H1 (cell line): ENCODE measurements around the gene OSR1. TPM values are rescaled to one million over a fixed set of nuclear protein-coding genes. Genes with fewer than 3 reads are reported as not detected.

Experiments used
- CTCF ChIA-PET: fragments of 300-600 bp; sonication (Branson Sonifier 250); formaldehyde crosslinking; loops from one replicate; lab custom pipeline; 2021; ENCODE audit not compliant: partially characterized antibody; lab: Charles Lee
- POLR2A ChIA-PET: fragments of 300-600 bp; sonication (Branson Sonifier 250); formaldehyde crosslinking; loops from one replicate; lab custom pipeline; 2021; ENCODE audit warnings: inconsistent platforms; ENCODE audit not compliant: partially characterized antibody; lab: Charles Lee
- DNase-seq, 2 experiments: peaks; one replicate each; pipeline versions ENCODE4 v3.0.0 to v3.0.0-alpha.2; 2010 to 2022; ENCODE audit warnings: low spot score in 2 of 2, low read depth in 1 of 2, mixed read lengths in 1 of 2
- FAIRE-seq: peaks from 2 replicates; lab custom pipeline; 2011; peaks lifted over from hg19 to GRCh38; lab: Jason Lieb, UNC
- H2AFZ ChIP-seq: 2 replicates; pipeline ENCODE4 v1.8.1; 2012; ENCODE audit warnings: low read length, inconsistent platforms
- H2AK5ac ChIP-seq: 2 replicates; pipeline ENCODE4 v1.6.1; 2013; ENCODE audit warnings: low read depth, low read length
- H2BK120ac ChIP-seq: replicated peaks from 2 replicates; pipeline ENCODE3; 2013; ENCODE audit warnings: low read depth, low read length, inconsistent platforms
- H2BK12ac ChIP-seq: 2 replicates; pipeline ENCODE4 v1.6.1; 2013; ENCODE audit warnings: low read depth, low read length
- H2BK15ac ChIP-seq: 2 replicates; pipeline ENCODE4 v1.6.1; 2013; ENCODE audit warnings: low read length
- H2BK20ac ChIP-seq: 2 replicates; pipeline ENCODE4 v1.6.1; 2013; ENCODE audit warnings: low read length
- H2BK5ac ChIP-seq: 2 replicates; pipeline ENCODE4 v1.6.1; 2013; ENCODE audit warnings: low read depth, low read length
- H3K14ac ChIP-seq: 2 replicates; pipeline ENCODE4 v1.6.1; 2013; ENCODE audit warnings: inconsistent platforms; ENCODE audit not compliant: insufficient read length
- H3K18ac ChIP-seq: 2 replicates; pipeline ENCODE4 v1.6.1; 2013; ENCODE audit warnings: low read length; ENCODE audit errors: extremely low read depth
- H3K23ac ChIP-seq: 2 replicates; pipeline ENCODE4 v1.6.1; 2013; ENCODE audit warnings: inconsistent platforms; ENCODE audit not compliant: insufficient read length
- H3K23me2 ChIP-seq: 2 replicates; pipeline ENCODE4 v1.6.1; 2013; ENCODE audit warnings: low read depth, low read length
- H3K27ac ChIP-seq: 2 replicates; pipeline ENCODE4 v1.6.1; 2011; ENCODE audit warnings: low read depth, low read length, inconsistent platforms
- H3K27me3 ChIP-seq, 4 experiments: replicated peaks in 1 of 4; 1 replicate in 1 of 4; 2 replicates in 3 of 4; pipeline versions ENCODE4 v1.6.1 to v1.8.1; 2011 to 2013; ENCODE audit warnings: low read length in 3 of 4, mild to moderate bottlenecking in 3 of 4, inconsistent platforms in 2 of 4, mixed read lengths in 2 of 4, moderate library complexity in 1 of 4; ENCODE audit not compliant: control insufficient read depth in 3 of 4, insufficient read depth in 3 of 4; ENCODE audit errors: extremely low read depth in 1 of 4
- H3K36me3 ChIP-seq, 4 experiments: 2 replicates each; pipeline versions ENCODE4 v1.6.1 to v1.8.1; 2011 to 2013; ENCODE audit warnings: mild to moderate bottlenecking in 4 of 4, low read length in 3 of 4, moderate library complexity in 2 of 4, control low read depth in 1 of 4, inconsistent platforms in 1 of 4; ENCODE audit not compliant: insufficient read depth in 4 of 4, control insufficient read depth in 2 of 4
- H3K4ac ChIP-seq: replicated peaks from 2 replicates; pipeline ENCODE3; 2013; ENCODE audit warnings: low read length, low read depth, mixed read lengths, inconsistent platforms; ENCODE audit not compliant: insufficient read length
- H3K4me1 ChIP-seq, 4 experiments: replicated peaks in 1 of 4; 1 replicate in 1 of 4; 2 replicates in 3 of 4; pipeline versions ENCODE4 v1.6.1 to v1.8.1; 2011 to 2013; ENCODE audit warnings: low read length in 3 of 4, inconsistent platforms in 2 of 4, mixed read lengths in 1 of 4; ENCODE audit not compliant: insufficient read depth in 4 of 4, control insufficient read depth in 3 of 4
- H3K4me2 ChIP-seq, 2 experiments: 2 replicates each; pipeline versions ENCODE4 v1.6.1 to v1.8.1; 2011 to 2013; ENCODE audit warnings: low read depth in 2 of 2, low read length in 2 of 2, control low read depth in 1 of 2, inconsistent platforms in 1 of 2, mild to moderate bottlenecking in 1 of 2; ENCODE audit not compliant: insufficient read depth in 1 of 2
- H3K4me3 ChIP-seq, 4 experiments: fragments of 200-600, 300-600 bp in 1 of 4; sonication (generic), shearing (Covaris generic), sonication (Bioruptor Twin) in 1 of 4; 2 replicates each; pipeline versions ENCODE4 v1.5.1 to v1.8.1; 2011 to 2016; ENCODE audit warnings: low read length in 4 of 4, low read depth in 3 of 4, control low read depth in 2 of 4, inconsistent platforms in 2 of 4, mild to moderate bottlenecking in 2 of 4, mixed read lengths in 1 of 4, moderate library complexity in 1 of 4; ENCODE audit not compliant: insufficient read depth in 2 of 4; ENCODE audit errors: extremely low read depth in 1 of 4
- H3K56ac ChIP-seq: replicated peaks from 2 replicates; pipeline ENCODE3; 2013; ENCODE audit warnings: low read depth, mild to moderate bottlenecking, mixed read lengths, low read length, inconsistent platforms; ENCODE audit not compliant: insufficient read length
- H3K79me1 ChIP-seq: 2 replicates; pipeline ENCODE4 v1.6.1; 2013; ENCODE audit warnings: low read depth, low read length, control low read depth
- H3K79me2 ChIP-seq, 2 experiments: 2 replicates each; pipeline versions ENCODE4 v1.6.1 to v1.8.1; 2012 to 2013; ENCODE audit warnings: low read length in 2 of 2, mild to moderate bottlenecking in 2 of 2, inconsistent platforms in 1 of 2; ENCODE audit not compliant: insufficient read depth in 2 of 2, control insufficient read depth in 1 of 2
- H3K9ac ChIP-seq, 4 experiments: replicated peaks in 1 of 4; 1 replicate in 1 of 4; 2 replicates in 3 of 4; pipeline versions ENCODE4 v1.6.1 to v1.8.1; 2011 to 2013; ENCODE audit warnings: low read depth in 3 of 4, low read length in 3 of 4, control low read depth in 2 of 4, mild to moderate bottlenecking in 2 of 4, moderate library complexity in 2 of 4, inconsistent platforms in 1 of 4; ENCODE audit errors: extremely low read depth in 1 of 4
- H3K9me3 ChIP-seq, 2 experiments: 2 replicates each; pipeline versions ENCODE4 v1.6.1 to v1.8.1; 2012 to 2013; ENCODE audit warnings: mild to moderate bottlenecking in 2 of 2, moderate library complexity in 2 of 2, control low read depth in 1 of 2, inconsistent platforms in 1 of 2, low read depth in 1 of 2, low read length in 1 of 2, mixed read lengths in 1 of 2; ENCODE audit not compliant: insufficient read depth in 2 of 2
- H4K20me1 ChIP-seq, 2 experiments: replicated peaks in 1 of 2; 2 replicates each; pipeline versions ENCODE3 to v1.8.1; 2011 to 2013; ENCODE audit warnings: inconsistent platforms in 2 of 2, low read length in 2 of 2, mild to moderate bottlenecking in 1 of 2; ENCODE audit not compliant: insufficient read depth in 2 of 2, control insufficient read depth in 1 of 2
- H4K5ac ChIP-seq: 2 replicates; pipeline ENCODE4 v1.6.1; 2013; ENCODE audit warnings: low read length, low read depth, mixed read lengths, inconsistent platforms; ENCODE audit not compliant: insufficient read length
- H4K8ac ChIP-seq: 2 replicates; pipeline ENCODE4 v1.8.0; 2013; ENCODE audit warnings: mild to moderate bottlenecking, moderate library complexity, low read length, inconsistent platforms; ENCODE audit not compliant: insufficient read depth; ENCODE audit errors: extremely low read depth
- H4K91ac ChIP-seq: replicated peaks from 2 replicates; pipeline ENCODE3; 2013; ENCODE audit warnings: low read length, mixed read lengths, inconsistent platforms; ENCODE audit not compliant: insufficient read length
- CBX5 ChIP-seq: fragments of 300-800, 300-1000 bp; sonication (generic); IDR thresholded peaks from 2 replicates; pipeline ENCODE4 v1.7.1; 2016; ENCODE audit warnings: antibody characterized with exemption, low read length, low read depth
- CTCF ChIP-seq, 3 experiments: IDR thresholded peaks; 1 replicate in 2 of 3; 2 replicates in 1 of 3; pipeline versions ENCODE4 v1.5.1 to v1.6.1; 2011; ENCODE audit warnings: low read length in 3 of 3, mild to moderate bottlenecking in 3 of 3, inconsistent platforms in 2 of 3, low read depth in 1 of 3, moderate library complexity in 1 of 3; ENCODE audit not compliant: insufficient read depth in 1 of 3; ENCODE audit errors: control extremely low read depth in 1 of 3
- HDAC6 ChIP-seq: IDR thresholded peaks from one replicate; pipeline ENCODE4 v1.7.1; 2012; ENCODE audit warnings: low read depth, mild to moderate bottlenecking, inconsistent platforms, low read length, moderate library complexity
- MAFK ChIP-seq: IDR thresholded peaks from 2 replicates; pipeline ENCODE4 v1.6.1; 2012; ENCODE audit warnings: low read depth, mild to moderate bottlenecking, improper control_type of control experiment, low read length
- NANOG ChIP-seq: IDR thresholded peaks from 2 replicates; pipeline ENCODE4 v1.6.1; 2011; ENCODE audit warnings: low read length, low read depth, mild to moderate bottlenecking, inconsistent platforms; ENCODE audit not compliant: insufficient read depth, poor library complexity, severe bottlenecking
- RAD21 ChIP-seq, 2 experiments: IDR thresholded peaks in 1 of 2; conservative IDR thresholded peaks in 1 of 2; 2 replicates each; pipeline ENCODE4 v1.6.1; 2011; ENCODE audit warnings: low read depth in 2 of 2, low read length in 2 of 2, improper control_type of control experiment in 1 of 2, inconsistent platforms in 1 of 2, mild to moderate bottlenecking in 1 of 2, moderate library complexity in 1 of 2
- WGBS, 2 experiments: shearing (Covaris generic) in 1 of 2; methylation state at CpG; one replicate each; pipeline versions ENCODE4 v1.1.6 to v1.1.7; 2013 to 2015; ENCODE audit warnings: low lambda C conversion rate in 2 of 2, mixed read lengths in 2 of 2, inconsistent platforms in 1 of 2, low coverage in 1 of 2, missing lambda C conversion rate in 1 of 2; ENCODE audit not compliant: insufficient replicate concordance in 2 of 2, insufficient coverage in 1 of 2, insufficient read length in 1 of 2; ENCODE audit errors: extremely low coverage in 1 of 2, missing lambda C conversion rate in 1 of 2; 5-methylcytosine and 5-hydroxymethylcytosine counted together
- polyA plus RNA-seq, 7 experiments: library from polyadenylated mRNA; depleted of rRNA in 3 of 7; stranded (reverse) in 5 of 7; unstranded in 2 of 7; fragments of >200 nt in 5 of 7; fragments of 200-250 nt in 2 of 7; gene quantifications; 1 replicate in 5 of 7; 2 replicates in 1 of 7; 4 replicates in 1 of 7; pipeline versions ENCODE4 v1.2.1 to v1.2.3, GENCODE V29; 2011 to 2013; ENCODE audit warnings: missing spikeins in 2 of 7, mixed read lengths in 2 of 7
- total RNA-seq: library from RNA; stranded (reverse); fragmentation: NEBNext Ultra II Directional; extraction: Animal tissue kit (Norgen Biotek cat#: 25700); gene quantifications from 2 replicates; pipeline ENCODE4 v1.2.1, GENCODE V29; 2021

OSR1 gene
- total and polyA plus RNA-seq, 2 of the 8 experiments (the other 6 are each of a cell fraction or from before 2014, with no cell fraction given): 0.05 to 0.22 TPM

- no peak overlapping the region for H3K9ac ChIP-seq
- H3K4ac ChIP-seq: no peak overlapping the region
- H3K79me2 ChIP-seq: no peaks in the 10 kb centered on the region
- H3K18ac ChIP-seq: no peak overlapping the region
- no peaks in the 10 kb centered on the region for H3K9me3 ChIP-seq
- H2BK15ac ChIP-seq: no peak overlapping the region
- no peak for DNase-seq
- no peaks in the 10 kb centered on the region for H3K4me1 ChIP-seq
- ChIA-PET POLR2A (no interaction called here), CTCF (interaction anchor here (0.6 to 4.5 kb wide), 58 partner anchors 9 to 1285 kb away, joined by 3 to 55 read pairs (median 4); partner anchors contain the start of gene OSR1)
- no peak for FAIRE-seq
- no peaks in the 10 kb centered on the region for H3K79me1 ChIP-seq
- H3K23me2 ChIP-seq: no peaks in the 10 kb centered on the region
- no peak for TF ChIP-seq MAFK
- no peak for TF ChIP-seq HDAC6
- no peak for TF ChIP-seq CBX5
- TF ChIP-seq RAD21 (IDR thresholded peaks at IDR 0.05 in 1 of 2, conservative IDR thresholded peaks at IDR 0.05 in 1 of 2; ENCODE audit: low read depth in 2 of 2, low read length in 2 of 2): peak; percentile 76 to 83
- TF ChIP-seq NANOG: no peak
- TF ChIP-seq CTCF (IDR thresholded peaks at IDR 0.05; ENCODE audit: control extremely low read depth in 1 of 3, insufficient read depth in 1 of 3, low read depth in 1 of 3, low read length in 3 of 3): peak; percentile 17 to 74 (median 51)
- H2BK20ac ChIP-seq: no peak overlapping the region
- H3K56ac ChIP-seq: no peak overlapping the region
- H3K14ac ChIP-seq: no peak overlapping the region
- no peak overlapping the region for H4K91ac ChIP-seq
- no peak overlapping the region for H3K27ac ChIP-seq
- H3K27me3 ChIP-seq: peaks cover 2 to 17% (median 8%) of the 10 kb centered on the region in 4 experiments
- H4K8ac ChIP-seq: no peak overlapping the region
- H2AFZ ChIP-seq: no peak overlapping the region
- 53% methylated on average over 2 of the region's 2 CpGs; no CpG with 5 or more reads in 1 of the 2 experiments for WGBS, 2 experiments
- no peak overlapping the region for H2BK120ac ChIP-seq
- no peak overlapping the region for H3K4me3 ChIP-seq
- H3K23ac ChIP-seq: no peak overlapping the region
- no peak overlapping the region for H2AK5ac ChIP-seq
- no peaks in the 10 kb centered on the region for H4K20me1 ChIP-seq
- no peak overlapping the region for H2BK5ac ChIP-seq
- no peak overlapping the region for H3K4me2 ChIP-seq
- H4K5ac ChIP-seq: no peak overlapping the region
- no peaks in the 10 kb centered on the region for H3K36me3 ChIP-seq
- no peak overlapping the region for H2BK12ac ChIP-seq
Observed at GRCh38 chr2:19369341-19369955, 11.0 kb upstream of the OSR1 start.
